ENCODE results near the gene EXOC5. TPM values are rescaled to one million over a fixed set of nuclear protein-coding genes. Genes with fewer than 3 reads are reported as not detected.
"Not testable (repeated sequence)": the region's sequence is repeated elsewhere in the genome, so short reads cannot be mapped to it uniquely, and the experiment has no call there.

EXOC5 gene
- total RNA-seq, 6 experiments from 2014 or later = 20.7 to 34.5 (median 24.6) TPM

- TF ChIP-seq POLR2A (IDR thresholded peaks at IDR 0.05) (no peak), CTCF (IDR thresholded peaks at IDR 0.05) (no peak)
- Histone ChIP-seq H3K4me3 (no peak overlapping the region), H3K9me3 (no peaks in the 10 kb centered on the region), H3K27me3 (no peaks in the 10 kb centered on the region), H3K27ac (no peak overlapping the region), H3K4me1 (no peaks in the 10 kb centered on the region), H3K36me3 (peaks cover 0 to 25% (median 3%) of the 10 kb centered on the region in 4 donors)
- WGBS (ENCODE audit: insufficient coverage, low coverage, low lambda C conversion rate, missing lambda C conversion rate) = 65% methylated on average over 1 of the region's 1 CpG
- DNase-seq (no peak), ATAC-seq (no peak)
- intact Hi-C loops (cut with DNase I) = no loop called here
Measured at GRCh38 chr14:57232006-57232405, 36.7 kb downstream of the EXOC5 start.

- H3K27ac ChIP-seq; intact Hi-C loops (cut with DNase I); DNase-seq; H3K4me1 ChIP-seq; H3K27me3 ChIP-seq; ATAC-seq; H3K9me3 ChIP-seq; H3K4me3 ChIP-seq: not testable (repeated sequence)
- 84% methylated on average over 2 of the region's 2 CpGs for WGBS (ENCODE audit: insufficient coverage, low coverage, low lambda C conversion rate, missing lambda C conversion rate)
- peaks cover 0 to 22% (median 3%) of the 10 kb centered on the region in 4 donors for H3K36me3 ChIP-seq
Measured at GRCh38 chr14:57228320-57228719, 40.4 kb downstream of the EXOC5 start.

GRCh38 chr14:57227083-57227482, 41.6 kb downstream of the EXOC5 start:
- Histone ChIP-seq H3K27ac (no peak overlapping the region), H3K27me3 (no peaks in the 10 kb centered on the region), H3K9me3 (no peaks in the 10 kb centered on the region), H3K36me3 (peaks cover 0 to 15% (median 1%) of the 10 kb centered on the region in 4 donors), H3K4me3 (no peak overlapping the region), H3K4me1 (no peaks in the 10 kb centered on the region)
- TF ChIP-seq POLR2A (IDR thresholded peaks at IDR 0.05) (no peak), CTCF (IDR thresholded peaks at IDR 0.05) (no peak)
- ATAC-seq = no peak
- no peak for DNase-seq
- intact Hi-C loops (cut with DNase I) = no loop called here
- 72% methylated on average over 2 of the region's 2 CpGs for WGBS (ENCODE audit: insufficient coverage, low coverage, low lambda C conversion rate, missing lambda C conversion rate)

- Histone ChIP-seq H3K36me3 (peaks cover 0 to 12% (median 3%) of the 10 kb centered on the region in 4 donors), H3K4me1 (no peaks in the 10 kb centered on the region), H3K27ac (no peak overlapping the region), H3K9me3 (no peaks in the 10 kb centered on the region), H3K27me3 (no peaks in the 10 kb centered on the region), H3K4me3 (no peak overlapping the region)
- ATAC-seq = no peak
- TF ChIP-seq CTCF (IDR thresholded peaks at IDR 0.05) = no peak
- 96% methylated on average over 3 of the region's 3 CpGs for WGBS (ENCODE audit: insufficient coverage, low coverage, low lambda C conversion rate, missing lambda C conversion rate)
- intact Hi-C loops (cut with DNase I) = no loop called here
- DNase-seq = no peak
Measured at GRCh38 chr14:57221931-57222330, 46.8 kb downstream of the EXOC5 start.

- no peaks in the 10 kb centered on the region for H3K4me1 ChIP-seq
- no peaks in the 10 kb centered on the region for H3K9me3 ChIP-seq
- no peak overlapping the region for H3K27ac ChIP-seq
- peaks cover 0 to 46% (median 12%) of the 10 kb centered on the region in 4 donors for H3K36me3 ChIP-seq
- H3K4me3 ChIP-seq = no peak overlapping the region
- DNase-seq = no peak
- TF ChIP-seq POLR2A (IDR thresholded peaks at IDR 0.05) (no peak), CTCF (IDR thresholded peaks at IDR 0.05) (no peak)
- no peak for ATAC-seq
- no peaks in the 10 kb centered on the region for H3K27me3 ChIP-seq
- intact Hi-C loops (cut with DNase I) = no loop called here
- WGBS (ENCODE audit: insufficient coverage, low coverage, low lambda C conversion rate, missing lambda C conversion rate) = 95% methylated on average over 2 of the region's 2 CpGs
Measured at GRCh38 chr14:57212919-57213318, 55.8 kb downstream of the EXOC5 start.
